Measurements from ENCODE around the gene GPN1.

- no peak for TF ChIP-seq CTCF (IDR thresholded peaks at IDR 0.05)
- TF ChIP-seq EP300 (IDR thresholded peaks at IDR 0.05), result no peak
- no peak for TF ChIP-seq POLR2AphosphoS5 (IDR thresholded peaks at IDR 0.05)
- no peak for TF ChIP-seq POLR2A (IDR thresholded peaks at IDR 0.05)
Measured at GRCh38 chr2:27596627-27597026, 32.2 kb upstream of the GPN1 start.

All from stomach (tissue), 4 donors.